BLaER1 (cell line): ENCODE results near the gene CLSTN2.

Experiments used
- H3K27ac ChIP-seq: shearing (Covaris generic); formaldehyde crosslinking; 2 replicates; pipeline ENCODE4 v1.8.1; 2022
- H3K27me3 ChIP-seq: shearing (Covaris generic); formaldehyde crosslinking; 2 replicates; pipeline ENCODE4 v1.8.1; 2022
- H3K36me3 ChIP-seq: shearing (Covaris generic); formaldehyde crosslinking; 2 replicates; pipeline ENCODE4 v1.8.1; 2022
- H3K4me1 ChIP-seq: shearing (Covaris generic); formaldehyde crosslinking; 2 replicates; pipeline ENCODE4 v1.8.1; 2022
- H3K4me2 ChIP-seq: shearing (Covaris generic); formaldehyde crosslinking; 2 replicates; pipeline ENCODE4 v1.8.1; 2022
- H3K4me3 ChIP-seq: shearing (Covaris generic); formaldehyde crosslinking; 2 replicates; pipeline ENCODE4 v1.8.1; 2022
- H3K9ac ChIP-seq: shearing (Covaris generic); formaldehyde crosslinking; 2 replicates; pipeline ENCODE4 v1.8.1; 2022
- H3K9me3 ChIP-seq: shearing (Covaris generic); formaldehyde crosslinking; 2 replicates; pipeline ENCODE4 v1.8.1; 2022
- H4K20me1 ChIP-seq: shearing (Covaris generic); formaldehyde crosslinking; 2 replicates; pipeline ENCODE4 v1.8.1; 2022
- Cebpa-rat ChIP-seq: shearing (Covaris generic); IDR thresholded peaks from 2 replicates; pipeline ENCODE4 v1.8.1; 2022

The CLSTN2 gene

DNA sequence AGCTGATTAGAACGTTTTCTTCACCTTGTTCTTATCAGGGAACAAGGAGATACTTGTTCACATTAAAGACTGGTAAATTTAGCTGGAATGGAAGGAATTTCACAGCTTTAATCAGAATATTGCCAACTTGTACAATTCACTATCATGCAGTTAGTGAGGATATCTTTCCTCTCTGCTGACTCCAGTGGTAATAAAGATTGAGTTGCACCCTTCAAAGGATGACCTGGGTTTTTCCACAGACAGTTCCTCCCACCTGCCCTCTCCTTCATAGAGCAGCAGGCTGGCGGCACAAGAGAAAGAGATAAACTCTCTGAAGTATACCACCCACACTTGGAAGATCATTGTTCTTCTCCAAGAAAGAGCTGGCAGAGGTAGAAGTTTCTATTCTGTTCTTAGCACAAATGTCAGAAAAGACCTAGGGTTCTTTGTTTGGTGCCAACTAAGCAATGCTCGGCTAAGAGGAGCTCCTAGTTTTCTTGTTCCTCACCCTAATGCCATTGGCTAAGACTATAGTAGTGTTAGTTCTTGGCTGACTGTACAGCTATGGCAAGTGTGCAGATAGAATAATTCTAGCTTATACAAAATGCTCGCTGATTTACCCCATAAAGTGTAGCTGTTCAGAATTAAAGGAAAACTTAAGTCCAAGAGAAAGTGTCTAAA, 169.1 kb downstream of the CLSTN2 start:
- Histone ChIP-seq H3K27me3 (no peaks in the 10 kb centered on the region), H3K9me3 (no peaks in the 10 kb centered on the region), H3K4me3 (no peak overlapping the region), H3K4me1 (no peaks in the 10 kb centered on the region), H3K9ac (no peak overlapping the region), H3K36me3 (no peaks in the 10 kb centered on the region), H3K4me2 (no peak overlapping the region), H3K27ac (no peak overlapping the region), H4K20me1 (no peaks in the 10 kb centered on the region)
- TF ChIP-seq Cebpa-rat, result no peak

GRCh38 chr3:140113996-140114788, 179.2 kb downstream of the CLSTN2 start:
- Histone ChIP-seq H3K9me3 (no peaks in the 10 kb centered on the region), H3K36me3 (no peaks in the 10 kb centered on the region), H3K9ac (no peak overlapping the region), H3K27ac (no peak overlapping the region), H4K20me1 (no peaks in the 10 kb centered on the region), H3K27me3 (no peaks in the 10 kb centered on the region), H3K4me1 (no peaks in the 10 kb centered on the region), H3K4me3 (no peak overlapping the region), H3K4me2 (no peak overlapping the region)
- no peak for TF ChIP-seq Cebpa-rat

- no peak for TF ChIP-seq Cebpa-rat
- Histone ChIP-seq H3K27ac (no peak overlapping the region), H3K9me3 (no peaks in the 10 kb centered on the region), H3K27me3 (no peaks in the 10 kb centered on the region), H4K20me1 (no peaks in the 10 kb centered on the region), H3K4me3 (no peak overlapping the region), H3K36me3 (no peaks in the 10 kb centered on the region), H3K4me1 (no peaks in the 10 kb centered on the region), H3K4me2 (no peak overlapping the region), H3K9ac (no peak overlapping the region)
These were observed 179.8 kb downstream of the CLSTN2 start for GRCh38 chr3:140114789-140115080.

GRCh38 chr3:140117096-140117526, 182.1 kb downstream of the CLSTN2 start:
- TF ChIP-seq Cebpa-rat, result no peak
- no peak overlapping the region for H3K4me3 ChIP-seq
- no peak overlapping the region for H3K9ac ChIP-seq
- H3K9me3 ChIP-seq, result no peaks in the 10 kb centered on the region
- no peaks in the 10 kb centered on the region for H4K20me1 ChIP-seq
- H3K36me3 ChIP-seq, result no peaks in the 10 kb centered on the region
- no peak overlapping the region for H3K27ac ChIP-seq
- no peaks in the 10 kb centered on the region for H3K4me1 ChIP-seq
- no peak overlapping the region for H3K4me2 ChIP-seq
- no peaks in the 10 kb centered on the region for H3K27me3 ChIP-seq

DNA sequence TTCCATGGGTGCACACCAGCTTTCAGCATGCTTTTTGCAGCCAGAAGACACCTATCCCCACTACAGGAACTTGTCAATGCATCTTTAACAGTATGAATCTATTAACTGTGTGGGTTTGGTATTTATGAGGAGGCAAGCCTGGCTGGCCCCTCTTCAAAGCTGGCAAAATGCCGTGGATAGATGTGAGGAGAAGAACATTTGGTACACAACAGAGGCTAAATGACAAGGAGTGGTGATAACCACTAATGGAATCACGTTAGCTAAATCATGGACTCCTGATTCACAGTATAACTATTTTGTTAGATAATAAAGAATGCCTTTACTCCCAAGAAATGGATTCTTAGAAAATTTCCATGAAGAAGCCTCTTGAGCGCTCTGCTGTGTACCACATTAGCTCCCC, 187.2 kb downstream of the CLSTN2 start:
- H3K4me1 ChIP-seq, result no peaks in the 10 kb centered on the region
- H3K36me3 ChIP-seq, result no peaks in the 10 kb centered on the region
- no peaks in the 10 kb centered on the region for H3K27me3 ChIP-seq
- no peak for TF ChIP-seq Cebpa-rat
- no peak overlapping the region for H3K4me2 ChIP-seq
- no peaks in the 10 kb centered on the region for H3K9me3 ChIP-seq
- H3K27ac ChIP-seq, result no peak overlapping the region
- no peaks in the 10 kb centered on the region for H4K20me1 ChIP-seq
- no peak overlapping the region for H3K4me3 ChIP-seq
- no peak overlapping the region for H3K9ac ChIP-seq

DNA sequence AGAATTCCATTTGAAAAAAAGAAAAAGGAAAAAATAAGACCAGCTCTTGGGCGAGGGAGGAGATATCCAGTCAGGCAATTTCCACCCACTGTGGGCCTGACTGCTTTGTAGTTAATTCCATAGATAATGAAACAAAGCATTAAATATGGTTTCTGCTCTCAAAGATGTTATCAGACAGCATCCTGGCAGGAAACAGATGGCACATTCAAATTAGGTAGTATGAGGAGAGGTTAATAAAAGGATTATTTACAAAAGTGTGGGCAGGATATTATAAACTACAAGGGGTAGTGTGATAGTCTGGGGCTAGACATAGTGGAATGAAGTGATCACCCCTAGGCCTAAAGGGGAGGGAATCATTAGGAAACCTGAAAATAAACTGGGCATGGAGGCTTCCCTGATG, 193.2 kb downstream of the CLSTN2 start:
- H3K36me3 ChIP-seq, result no peaks in the 10 kb centered on the region
- no peak overlapping the region for H3K27ac ChIP-seq
- H3K4me1 ChIP-seq, result peaks cover 4% of the 10 kb centered on the region; the same call in 1 of the 2 replicates
- H3K4me2 ChIP-seq, result no peak overlapping the region
- H3K4me3 ChIP-seq, result no peak overlapping the region
- no peak for TF ChIP-seq Cebpa-rat
- H4K20me1 ChIP-seq, result no peaks in the 10 kb centered on the region
- H3K9ac ChIP-seq, result no peak overlapping the region
- H3K9me3 ChIP-seq, result no peaks in the 10 kb centered on the region
- no peaks in the 10 kb centered on the region for H3K27me3 ChIP-seq

- Histone ChIP-seq H3K4me3 (no peak overlapping the region), H3K27ac (no peak overlapping the region), H4K20me1 (no peaks in the 10 kb centered on the region), H3K9me3 (no peaks in the 10 kb centered on the region), H3K4me2 (no peak overlapping the region), H3K4me1 (peaks cover 4% of the 10 kb centered on the region; the same call in 1 of the 2 replicates), H3K27me3 (no peaks in the 10 kb centered on the region), H3K36me3 (no peaks in the 10 kb centered on the region), H3K9ac (no peak overlapping the region)
- TF ChIP-seq Cebpa-rat, result no peak
These were observed 193.6 kb downstream of the CLSTN2 start for GRCh38 chr3:140128631-140129030.

DNA sequence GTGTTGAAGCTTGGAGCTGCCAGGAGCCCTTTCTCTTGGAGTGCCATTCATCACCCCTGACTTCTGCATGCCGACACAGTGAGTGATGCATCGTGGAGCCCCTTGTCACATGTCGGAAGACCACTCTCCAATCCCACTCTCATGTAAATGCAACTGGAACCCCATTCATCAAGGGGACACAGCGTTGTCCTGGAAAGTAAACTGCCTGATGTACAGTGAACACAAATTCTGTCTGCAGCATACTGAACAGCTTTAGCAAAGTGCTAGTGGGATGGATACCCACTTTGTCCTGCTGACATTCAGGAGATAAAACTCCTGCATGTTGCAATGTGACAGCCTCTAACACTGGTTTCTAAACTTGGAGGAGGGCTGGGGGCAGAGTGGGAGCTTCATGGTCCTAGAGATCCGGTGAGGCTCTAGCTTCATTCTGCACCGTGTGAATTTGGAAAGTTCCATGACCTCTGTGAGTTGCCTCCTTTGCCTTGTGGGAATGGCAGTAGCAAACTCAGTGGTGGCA, 194.8 kb downstream of the CLSTN2 start:
- Histone ChIP-seq H3K9me3 (no peaks in the 10 kb centered on the region), H3K9ac (no peak overlapping the region), H3K36me3 (no peaks in the 10 kb centered on the region), H3K4me3 (no peak overlapping the region), H3K27ac (no peak overlapping the region), H4K20me1 (no peaks in the 10 kb centered on the region), H3K4me1 (peaks cover 4% of the 10 kb centered on the region; the same call in 1 of the 2 replicates), H3K4me2 (no peak overlapping the region), H3K27me3 (no peaks in the 10 kb centered on the region)
- TF ChIP-seq Cebpa-rat, result no peak

DNA sequence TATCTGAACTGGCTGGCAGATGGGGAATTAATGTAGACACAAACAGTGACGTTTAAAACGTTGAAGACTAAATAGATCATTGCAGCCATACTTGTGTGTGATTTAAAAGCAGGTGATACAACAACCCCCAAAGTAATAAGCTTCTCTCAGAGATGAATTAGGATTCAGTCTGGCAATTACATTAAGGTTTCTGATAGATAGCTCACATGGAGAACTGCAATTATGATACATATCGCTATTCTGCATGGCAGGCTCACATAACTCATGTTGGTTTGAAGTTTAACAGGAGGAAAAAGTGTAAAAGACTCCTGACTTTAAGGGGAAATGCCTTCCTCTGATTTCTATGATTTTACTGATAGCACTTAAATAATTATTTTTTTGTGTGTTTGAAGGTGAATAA, 196.9 kb downstream of the CLSTN2 start:
- no peaks in the 10 kb centered on the region for H4K20me1 ChIP-seq
- no peak overlapping the region for H3K9ac ChIP-seq
- H3K27ac ChIP-seq, result no peak overlapping the region
- H3K4me1 ChIP-seq, result peaks cover 4% of the 10 kb centered on the region; the same call in 1 of the 2 replicates
- no peaks in the 10 kb centered on the region for H3K9me3 ChIP-seq
- H3K4me2 ChIP-seq, result no peak overlapping the region
- no peak overlapping the region for H3K4me3 ChIP-seq
- H3K27me3 ChIP-seq, result no peaks in the 10 kb centered on the region
- TF ChIP-seq Cebpa-rat, result no peak
- no peaks in the 10 kb centered on the region for H3K36me3 ChIP-seq

GRCh38 chr3:140134231-140134965, 199.4 kb downstream of the CLSTN2 start:
- no peaks in the 10 kb centered on the region for H3K4me1 ChIP-seq
- no peak overlapping the region for H3K4me2 ChIP-seq
- H3K9me3 ChIP-seq, result no peaks in the 10 kb centered on the region
- no peaks in the 10 kb centered on the region for H4K20me1 ChIP-seq
- H3K9ac ChIP-seq, result no peak overlapping the region
- no peak overlapping the region for H3K27ac ChIP-seq
- no peak for TF ChIP-seq Cebpa-rat
- H3K27me3 ChIP-seq, result no peaks in the 10 kb centered on the region
- no peaks in the 10 kb centered on the region for H3K36me3 ChIP-seq
- no peak overlapping the region for H3K4me3 ChIP-seq
